ENCODE data around the gene LMBR1.

- TF ChIP-seq CTCF (IDR thresholded peaks at IDR 0.05; ENCODE audit: low read depth, low read length, poor library complexity, severe bottlenecking): no peak
- no peak for TF ChIP-seq EZH2phosphoT487 (IDR thresholded peaks at IDR 0.05; ENCODE audit: borderline replicate concordance, low read length)
These were observed 139.8 kb downstream of the LMBR1 start for GRCh38 chr7:156753229-156753560.

Measured in DOHH2 (cell line).